Neural progenitor cell (in vitro differentiated cells): ENCODE data around the gene SYVN1. TPM values are rescaled to one million over a fixed set of nuclear protein-coding genes. Genes with fewer than 3 reads are reported as not detected.

Experiments used
- DNase-seq: peaks from one replicate; pipeline ENCODE4 v3.0.0-alpha.2; 2016; ENCODE audit warnings: low spot score
- H2AFZ ChIP-seq: fragments of 200-600 bp; sonication (generic); replicated peaks from 2 replicates; pipeline ENCODE4 v1.6.1; 2016; ENCODE audit warnings: antibody characterized with exemption
- H3F3A ChIP-seq: fragments of 200-600 bp; sonication (generic); 2 replicates; pipeline ENCODE4 v1.6.1; 2016; ENCODE audit warnings: antibody characterized with exemption, low read depth
- H3K27ac ChIP-seq: fragments of 200-600 bp; sonication (generic); 2 replicates; pipeline ENCODE4 v1.5.1; 2016; ENCODE audit warnings: mild to moderate bottlenecking
- H3K27me3 ChIP-seq: fragments of 200-600 bp; sonication (generic); 2 replicates; pipeline ENCODE4 v1.6.1; 2016; ENCODE audit warnings: mild to moderate bottlenecking, moderate library complexity
- H3K36me3 ChIP-seq: fragments of 200-600 bp; sonication (generic); 2 replicates; pipeline ENCODE4 v1.5.1; 2016
- H3K4me1 ChIP-seq: fragments of 200-600 bp; sonication (generic); 2 replicates; pipeline ENCODE4 v1.6.1; 2016; ENCODE audit warnings: mixed run types
- H3K4me2 ChIP-seq: fragments of 200-600 bp; sonication (generic); 2 replicates; pipeline ENCODE4 v1.6.1; 2016
- H3K4me3 ChIP-seq: fragments of 200-600 bp; sonication (generic); 2 replicates; pipeline ENCODE4 v1.5.1; 2016
- H3K79me2 ChIP-seq: fragments of 200-600 bp; sonication (generic); 2 replicates; pipeline ENCODE4 v1.6.1; 2016; ENCODE audit warnings: low read depth
- H3K9ac ChIP-seq: fragments of 200-600 bp; sonication (generic); 2 replicates; pipeline ENCODE4 v1.6.1; 2016
- H3K9me3 ChIP-seq: fragments of 200-600 bp; sonication (generic); 2 replicates; pipeline ENCODE4 v1.5.1; 2016; ENCODE audit warnings: low read depth
- H4K20me1 ChIP-seq: fragments of 200-600 bp; sonication (generic); 2 replicates; pipeline ENCODE4 v1.6.1; 2016; ENCODE audit warnings: low read depth
- H3K27ac Mint-ChIP-seq: 3 replicates; pipeline ENCODE4 v1.8.0; 2021; ENCODE audit warnings: mixed read lengths
- H3K27me3 Mint-ChIP-seq: 2 replicates; pipeline ENCODE4 v1.8.0; 2022; ENCODE audit warnings: low read depth, mild to moderate bottlenecking, inconsistent platforms, moderate library complexity, mixed read lengths; ENCODE audit not compliant: insufficient read depth
- H3K36me3 Mint-ChIP-seq: 3 replicates; pipeline ENCODE4 v1.8.0; 2021; ENCODE audit warnings: mixed read lengths
- H3K4me1 Mint-ChIP-seq: 3 replicates; pipeline ENCODE4 v1.8.0; 2021; ENCODE audit warnings: mixed read lengths
- H3K4me3 Mint-ChIP-seq: 3 replicates; pipeline ENCODE4 v1.8.0; 2021; ENCODE audit warnings: mild to moderate bottlenecking, moderate library complexity, mixed read lengths
- H3K9me3 Mint-ChIP-seq: 3 replicates; pipeline ENCODE4 v1.8.0; 2020; ENCODE audit warnings: mixed read lengths
- EZH2 ChIP-seq: fragments of 200-600 bp; sonication (generic); IDR thresholded peaks from 2 replicates; pipeline ENCODE4 v1.6.1; 2017; ENCODE audit warnings: antibody characterized with exemption, mild to moderate bottlenecking, moderate library complexity
- EZH2phosphoT487 ChIP-seq: fragments of 200-600 bp; sonication (generic); IDR thresholded peaks from 2 replicates; pipeline ENCODE4 v1.6.1; 2017; ENCODE audit warnings: antibody characterized with exemption
- total RNA-seq: library from RNA; depleted of rRNA; stranded (reverse); fragments of >200 nt; gene quantifications from 2 replicates; pipeline ENCODE4 v1.2.3, GENCODE V29; 2015; ENCODE audit warnings: low replicate concordance
- TF ChIP-seq, protein P1 (sequence below): fragments of 200-600 bp; sonication (generic); IDR thresholded peaks from 2 replicates; pipeline ENCODE4 v1.5.1; 2017; ENCODE audit warnings: antibody characterized with exemption, mild to moderate bottlenecking

The SYVN1 gene
- total RNA-seq, 1 donor from 2014 or later: 7.2 TPM

DNA sequence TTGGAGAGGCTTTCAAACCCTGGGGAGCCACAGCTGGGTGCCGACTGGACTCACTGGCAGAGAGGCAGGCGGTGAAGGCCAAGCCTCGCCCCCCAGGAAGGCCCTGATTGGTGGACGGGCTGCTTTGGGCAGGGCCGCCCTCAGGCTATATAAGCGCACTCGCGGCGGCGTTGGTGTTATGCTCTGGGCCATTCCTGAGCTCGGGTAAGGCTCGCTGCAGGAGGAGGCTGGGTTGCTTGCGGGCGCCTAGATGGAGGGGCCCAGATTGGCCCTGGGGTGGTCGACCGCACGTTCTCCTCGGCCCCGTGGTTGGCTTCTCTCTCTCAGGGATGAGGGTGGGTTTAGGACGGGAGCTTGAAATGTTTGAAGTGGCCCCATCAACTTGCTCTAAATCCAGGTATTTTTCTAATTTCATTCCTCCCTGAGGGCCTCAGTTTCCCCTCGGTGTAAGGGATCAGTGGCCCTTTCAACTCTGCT lies 35.8 kb upstream of the SYVN1 start, which contains the start of gene SPDYC:
Gene SPDYC, plus strand, starts transcription at position 176 of the 477 bp plus-strand sequence. CDS start 1,125 bp downstream, outside the sequence.
- Histone ChIP-seq H3K27ac (no peak within 1 kb of the TSS), H3K4me3 (no peak within 1 kb of the TSS), H3K9ac (no peak within 1 kb of the TSS), H3K9me3 (no peaks in the 10 kb centered on the region), H3K4me1 (no peaks in the 10 kb centered on the region), H3F3A (peaks cover 3% of the 10 kb centered on the region), H3K79me2 (no peaks in the 10 kb centered on the region), H3K36me3 (no peaks in the 10 kb centered on the region), H4K20me1 (no peaks in the 10 kb centered on the region), H3K4me2 (no peak within 1 kb of the TSS), H2AFZ (peak within 1 kb of the TSS; percentile 87), H3K27me3 (no peaks in the 10 kb centered on the region)
- Mint-ChIP-seq H3K27ac (peak within 1 kb of the TSS; percentile 30), H3K4me3 (no peak within 1 kb of the TSS), H3K4me1 (peaks cover 5% of the 10 kb centered on the region), H3K36me3 (no peaks in the 10 kb centered on the region), H3K9me3 (no peaks in the 10 kb centered on the region), H3K27me3 (no peaks in the 10 kb centered on the region)
- TF ChIP-seq EZH2: no peak
- TF ChIP-seq, protein P1, sequence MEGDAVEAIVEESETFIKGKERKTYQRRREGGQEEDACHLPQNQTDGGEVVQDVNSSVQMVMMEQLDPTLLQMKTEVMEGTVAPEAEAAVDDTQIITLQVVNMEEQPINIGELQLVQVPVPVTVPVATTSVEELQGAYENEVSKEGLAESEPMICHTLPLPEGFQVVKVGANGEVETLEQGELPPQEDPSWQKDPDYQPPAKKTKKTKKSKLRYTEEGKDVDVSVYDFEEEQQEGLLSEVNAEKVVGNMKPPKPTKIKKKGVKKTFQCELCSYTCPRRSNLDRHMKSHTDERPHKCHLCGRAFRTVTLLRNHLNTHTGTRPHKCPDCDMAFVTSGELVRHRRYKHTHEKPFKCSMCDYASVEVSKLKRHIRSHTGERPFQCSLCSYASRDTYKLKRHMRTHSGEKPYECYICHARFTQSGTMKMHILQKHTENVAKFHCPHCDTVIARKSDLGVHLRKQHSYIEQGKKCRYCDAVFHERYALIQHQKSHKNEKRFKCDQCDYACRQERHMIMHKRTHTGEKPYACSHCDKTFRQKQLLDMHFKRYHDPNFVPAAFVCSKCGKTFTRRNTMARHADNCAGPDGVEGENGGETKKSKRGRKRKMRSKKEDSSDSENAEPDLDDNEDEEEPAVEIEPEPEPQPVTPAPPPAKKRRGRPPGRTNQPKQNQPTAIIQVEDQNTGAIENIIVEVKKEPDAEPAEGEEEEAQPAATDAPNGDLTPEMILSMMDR: no peak
- no peak for TF ChIP-seq EZH2phosphoT487
- no peak for DNase-seq

DNA sequence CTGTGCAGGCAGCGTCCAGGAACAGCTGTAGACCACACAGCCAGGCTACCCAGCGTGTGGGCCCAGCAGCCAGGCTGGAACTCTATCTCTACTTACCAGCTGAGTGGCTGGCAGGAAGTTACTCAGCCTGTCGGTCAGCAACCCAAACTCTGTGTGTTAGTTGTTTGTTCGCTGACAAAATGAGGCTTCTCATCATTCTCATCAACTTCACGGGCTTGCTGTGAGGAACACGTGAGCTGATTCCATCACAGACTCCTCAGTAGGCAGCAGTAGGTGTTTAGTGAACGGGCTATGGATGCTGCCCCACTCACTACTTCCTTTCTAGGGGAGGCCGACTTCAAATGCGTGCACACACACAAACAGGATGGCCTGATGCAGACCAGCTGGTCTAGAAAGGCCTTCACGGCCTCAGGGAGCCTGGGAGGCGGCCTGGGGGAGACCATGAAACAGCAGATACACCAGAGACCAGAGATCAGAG lies 34.9 kb upstream of the SYVN1 start:
- Mint-ChIP-seq H3K9me3 (no peaks in the 10 kb centered on the region), H3K27ac (peak overlapping the region; percentile 30), H3K4me1 (peaks cover 5% of the 10 kb centered on the region), H3K36me3 (no peaks in the 10 kb centered on the region), H3K4me3 (no peak overlapping the region), H3K27me3 (no peaks in the 10 kb centered on the region)
- Histone ChIP-seq H3K36me3 (no peaks in the 10 kb centered on the region), H3F3A (peaks cover 3% of the 10 kb centered on the region), H3K79me2 (no peaks in the 10 kb centered on the region), H3K9me3 (no peaks in the 10 kb centered on the region), H3K4me3 (no peak overlapping the region), H3K27me3 (no peaks in the 10 kb centered on the region), H3K4me1 (no peaks in the 10 kb centered on the region), H3K9ac (no peak overlapping the region), H2AFZ (peak overlapping the region; percentile 87), H4K20me1 (no peaks in the 10 kb centered on the region), H3K27ac (no peak overlapping the region), H3K4me2 (no peak overlapping the region)
- DNase-seq: no peak
- no peak for TF ChIP-seq EZH2phosphoT487
- no peak for TF ChIP-seq EZH2
- TF ChIP-seq, protein P1: no peak

DNA sequence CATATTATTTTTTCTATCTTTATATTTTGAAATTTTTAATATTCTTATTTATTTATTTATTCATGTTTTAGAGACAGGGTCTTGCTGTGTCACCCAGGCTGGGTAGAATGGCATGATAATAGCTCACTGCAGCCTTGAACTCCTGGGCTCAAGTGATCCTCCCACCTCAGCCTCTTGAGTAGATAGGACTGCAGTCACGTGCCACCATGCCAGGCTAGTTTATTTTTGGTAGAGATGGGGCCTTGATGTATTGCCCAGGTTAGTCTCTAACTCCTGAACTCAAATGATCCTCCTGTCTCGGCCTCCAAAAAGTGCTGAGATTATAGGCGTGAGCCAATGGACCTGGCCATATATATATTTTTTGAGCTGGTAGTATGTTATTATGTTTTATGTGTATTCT lies 33.3 kb upstream of the SYVN1 start:
- no peak overlapping the region for H3K27ac Mint-ChIP-seq
- no peak overlapping the region for H3K4me3 Mint-ChIP-seq
- H3K79me2 ChIP-seq: no peaks in the 10 kb centered on the region
- H3K27ac ChIP-seq: no peak overlapping the region
- no peak overlapping the region for H3K4me3 ChIP-seq
- no peak overlapping the region for H3K4me2 ChIP-seq
- H3K4me1 Mint-ChIP-seq: peaks cover 5% of the 10 kb centered on the region
- H3K9me3 ChIP-seq: no peaks in the 10 kb centered on the region
- H2AFZ ChIP-seq: no peak overlapping the region
- DNase-seq: no peak
- no peaks in the 10 kb centered on the region for H3K27me3 ChIP-seq
- no peak overlapping the region for H3K9ac ChIP-seq
- H3K36me3 Mint-ChIP-seq: no peaks in the 10 kb centered on the region
- no peaks in the 10 kb centered on the region for H3K9me3 Mint-ChIP-seq
- TF ChIP-seq, protein P1: no peak
- TF ChIP-seq EZH2 (no peak), EZH2phosphoT487 (no peak)
- H3K4me1 ChIP-seq: no peaks in the 10 kb centered on the region
- peaks cover 3% of the 10 kb centered on the region for H3F3A ChIP-seq
- no peaks in the 10 kb centered on the region for H4K20me1 ChIP-seq
- H3K27me3 Mint-ChIP-seq: no peaks in the 10 kb centered on the region
- no peaks in the 10 kb centered on the region for H3K36me3 ChIP-seq
